Activated T-cell treated with anti-CD3 and anti-CD28 coated beads, Interleukin-2, amount 50 U/mL, for 48 hours (primary cell): ENCODE data around the gene HDAC2.
"Not testable (repeated sequence)": the region's sequence is repeated elsewhere in the genome, so short reads cannot be mapped to it uniquely, and the experiment has no call there.

ENCODE experiments used
- DNase-seq, 2 experiments: peaks; one replicate each; pipeline ENCODE4 v3.0.0-alpha.2; 2020

Gene HDAC2

GRCh38 chr6:113969888-113970804 lies 802 bp downstream of the HDAC2 start:
- peak; percentile 62 to 67 for DNase-seq

- no peak for DNase-seq
These were observed 2.5 kb downstream of the HDAC2 start for GRCh38 chr6:113968472-113968871.

DNA sequence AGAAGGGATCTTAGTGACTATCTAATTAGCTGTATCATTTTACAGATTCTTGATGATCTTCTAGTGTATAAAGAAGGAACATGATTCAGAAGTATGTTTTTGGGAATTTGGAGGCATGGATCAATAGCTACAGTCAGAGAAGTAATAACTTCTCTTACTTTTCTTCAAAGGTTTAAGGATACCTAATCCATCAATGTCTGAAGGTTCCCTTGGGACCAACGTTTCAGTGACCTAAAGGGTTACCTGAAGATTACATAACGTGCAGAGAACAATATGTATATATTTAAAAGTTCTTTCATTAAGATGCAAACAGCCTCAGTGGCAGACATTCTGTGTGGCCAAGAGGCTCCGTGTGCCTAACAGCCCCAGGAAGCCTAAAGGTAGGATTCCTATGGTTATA lies 3.2 kb downstream of the HDAC2 start:
- no peak for DNase-seq

DNA sequence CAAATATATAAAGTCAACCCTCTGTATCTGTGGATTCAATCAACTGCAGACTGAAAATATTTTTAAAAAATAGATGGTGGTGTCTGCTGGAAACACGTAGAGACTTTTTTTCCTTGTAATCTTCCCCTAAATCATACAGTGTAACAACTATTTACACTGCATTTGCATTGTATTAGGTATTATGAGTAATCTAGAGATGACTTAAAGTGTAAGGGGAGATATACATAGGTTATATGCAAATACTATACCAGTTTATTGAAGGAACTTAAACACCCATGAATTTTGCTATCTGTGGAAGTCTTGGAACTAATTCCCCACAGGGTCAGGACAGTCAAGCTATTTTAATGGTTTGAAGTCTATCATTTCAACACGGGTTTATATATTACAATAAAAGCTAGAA lies 10.2 kb downstream of the HDAC2 start:
- DNase-seq = no peak

GRCh38 chr6:113959235-113959634 lies 11.7 kb downstream of the HDAC2 start:
- no peak for DNase-seq

GRCh38 chr6:113954653-113955052 lies 16.3 kb downstream of the HDAC2 start:
- no peak for DNase-seq

DNA sequence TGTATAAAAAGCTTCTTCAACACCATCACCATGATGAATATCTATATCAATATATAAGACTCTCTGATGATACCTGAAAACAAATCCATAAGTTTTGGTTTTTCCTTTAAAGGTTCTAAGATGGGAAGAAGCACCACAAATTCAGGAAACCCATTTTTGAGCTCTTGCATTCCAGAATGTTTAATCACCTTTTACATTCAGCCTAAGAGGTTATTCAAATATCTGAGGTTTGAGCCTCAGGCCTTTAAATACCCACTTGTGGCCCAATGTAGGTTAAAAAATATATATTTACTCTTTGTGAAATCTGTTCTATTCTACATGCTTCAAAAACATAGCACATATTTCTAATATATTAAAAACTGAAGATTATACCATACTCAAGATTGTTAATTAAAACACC lies 17.6 kb downstream of the HDAC2 start:
- no peak for DNase-seq

- DNase-seq = no peak
These were observed 21.4 kb downstream of the HDAC2 start for GRCh38 chr6:113949499-113949898.

- no peak for DNase-seq
These were observed 26.2 kb downstream of the HDAC2 start for GRCh38 chr6:113944701-113945100.

- no peak for DNase-seq
These were observed 31.1 kb downstream of the HDAC2 start for GRCh38 chr6:113939825-113940224.

DNA sequence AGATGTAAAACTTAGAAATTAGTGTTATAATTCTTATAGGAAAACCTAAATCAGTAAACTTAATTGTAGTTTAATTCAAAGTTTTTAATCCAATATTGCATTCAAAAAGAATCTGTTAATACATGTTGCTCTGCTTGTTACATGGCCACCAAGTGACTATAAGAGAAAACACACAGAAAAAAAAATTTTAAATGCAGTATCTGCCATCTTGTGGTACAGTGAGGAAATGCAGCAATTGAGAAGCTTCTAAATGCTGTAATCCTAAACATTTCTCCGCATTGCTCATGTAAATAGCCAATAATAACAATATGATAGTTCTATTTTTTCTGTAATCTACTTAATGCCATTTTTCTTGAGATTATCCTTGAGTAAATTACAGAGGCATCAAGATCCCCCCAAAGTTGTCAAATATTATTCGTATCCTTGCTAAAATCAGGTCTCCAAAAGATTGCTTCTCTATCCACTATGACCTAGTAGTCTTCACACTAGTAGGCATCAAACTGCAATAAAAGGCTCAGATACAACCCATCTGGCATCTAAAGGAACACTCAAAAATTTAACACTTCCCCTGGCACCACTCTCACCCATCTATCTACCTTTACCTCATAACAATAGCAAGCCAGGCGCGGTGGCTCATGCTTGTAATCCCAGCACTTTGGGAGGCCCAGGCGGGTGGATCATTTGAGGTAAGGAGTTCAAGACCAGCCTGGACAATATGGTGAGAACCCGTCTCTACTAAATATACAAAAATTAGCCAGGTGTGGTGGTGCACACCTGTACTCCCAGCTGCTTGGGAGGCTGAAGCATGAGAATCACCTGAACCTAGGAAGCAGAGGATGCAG lies 34.6 kb downstream of the HDAC2 start:
- no peak for DNase-seq

DNA sequence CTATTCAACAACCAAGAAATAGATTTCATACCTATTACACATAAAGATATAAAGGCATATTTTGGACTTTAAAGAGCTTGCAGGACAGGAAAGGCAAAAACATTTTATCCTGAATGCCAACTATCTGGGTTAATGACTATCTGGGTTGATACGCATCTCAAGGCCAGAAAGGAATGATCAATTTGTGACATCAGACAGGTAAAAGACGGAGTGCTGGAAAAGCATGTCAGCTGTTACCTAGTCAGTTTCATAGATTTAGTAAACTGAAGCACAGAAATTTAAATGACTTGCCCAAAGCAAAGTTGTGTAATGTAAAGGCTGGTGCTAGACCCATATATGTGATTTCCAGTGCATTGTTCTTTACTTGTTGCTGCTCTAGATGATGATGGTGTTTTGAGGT lies 36.8 kb downstream of the HDAC2 start:
- no peak for DNase-seq

GRCh38 chr6:113931907-113932306 lies 39.0 kb downstream of the HDAC2 start:
- DNase-seq = not testable (repeated sequence)

GRCh38 chr6:113930183-113930582 lies 40.8 kb downstream of the HDAC2 start:
- DNase-seq = no peak

- no peak for DNase-seq
These were observed 43.9 kb downstream of the HDAC2 start for GRCh38 chr6:113927001-113927400.

GRCh38 chr6:113925378-113925777 lies 45.6 kb downstream of the HDAC2 start:
- DNase-seq = no peak

- no peak for DNase-seq
These were observed 46.6 kb downstream of the HDAC2 start for GRCh38 chr6:113924312-113924723.

DNA sequence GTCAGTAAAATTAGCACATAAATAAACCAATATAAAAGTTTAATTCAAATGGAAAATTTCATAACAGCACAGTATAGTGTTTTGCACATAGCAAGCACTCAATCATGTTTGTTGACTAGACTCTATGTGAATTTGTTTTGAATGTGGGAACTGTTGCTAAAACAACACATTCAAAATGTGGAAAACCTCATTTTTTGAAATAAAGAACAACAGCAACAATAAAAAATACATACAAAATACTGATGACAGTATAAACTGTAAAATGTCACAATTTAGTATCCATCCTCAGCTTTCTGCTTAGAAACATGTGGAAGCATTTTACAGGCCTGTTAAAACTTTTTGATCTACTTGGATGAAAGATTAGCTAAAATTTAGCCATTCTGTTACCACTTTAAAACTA lies 47.4 kb downstream of the HDAC2 start:
- no peak for DNase-seq

GRCh38 chr6:113921299-113921904 lies 49.5 kb downstream of the HDAC2 start:
- DNase-seq = no peak

DNA sequence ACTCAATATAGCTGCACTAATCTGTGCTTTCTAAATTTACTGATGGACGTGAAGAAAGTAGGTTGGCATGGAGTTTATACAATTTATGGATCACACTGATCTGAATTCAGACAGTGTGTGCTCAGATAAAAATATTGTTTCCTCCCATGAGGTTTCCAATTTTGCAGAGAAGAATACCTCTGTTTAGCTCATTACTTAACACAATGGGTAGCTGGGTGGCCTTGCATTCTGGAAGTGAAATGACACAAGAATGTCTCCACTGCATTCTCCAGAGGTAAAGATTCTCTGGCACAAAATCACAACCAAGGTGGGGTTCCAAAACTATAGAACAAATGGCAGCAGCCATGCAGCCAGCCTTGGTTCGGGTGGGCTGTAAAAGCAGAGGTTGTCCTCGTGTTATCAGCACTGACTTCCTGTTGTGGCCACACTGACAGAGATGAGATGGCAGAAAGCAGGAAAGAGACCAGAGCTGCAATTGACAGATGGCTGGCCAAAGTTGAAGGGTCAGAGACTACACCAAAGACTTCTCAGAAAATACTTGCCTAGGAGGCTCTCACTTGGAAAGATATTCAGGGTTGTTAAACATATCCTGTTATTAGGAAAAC lies 50.2 kb downstream of the HDAC2 start:
- DNase-seq = no peak

DNA sequence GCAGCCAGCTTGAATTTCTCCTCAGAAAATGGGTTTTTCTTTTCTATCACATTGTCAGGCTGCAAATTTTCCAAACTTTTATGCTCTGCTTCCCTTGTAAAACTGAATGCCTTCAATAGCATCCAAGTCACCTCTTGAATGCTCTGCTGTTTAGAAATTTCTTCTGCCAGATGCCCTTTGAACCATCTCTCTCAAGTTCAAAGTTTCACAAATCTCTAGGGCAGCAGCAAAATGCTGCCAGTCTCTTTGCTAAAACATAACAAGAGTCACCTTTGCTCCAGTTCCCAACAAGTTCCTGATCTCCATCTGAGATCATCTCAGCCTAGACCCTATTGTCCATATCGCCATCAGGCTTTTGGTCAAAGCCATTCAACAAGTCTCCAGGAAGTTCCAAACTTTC lies 60.7 kb downstream of the HDAC2 start:
- not testable (repeated sequence) for DNase-seq

- DNase-seq = no peak
These were observed 61.6 kb downstream of the HDAC2 start for GRCh38 chr6:113909224-113909856.

GRCh38 chr6:113908801-113909200 lies 62.1 kb downstream of the HDAC2 start:
- DNase-seq = no peak
